ENCODE results near the gene DYNC1LI1.

DNA sequence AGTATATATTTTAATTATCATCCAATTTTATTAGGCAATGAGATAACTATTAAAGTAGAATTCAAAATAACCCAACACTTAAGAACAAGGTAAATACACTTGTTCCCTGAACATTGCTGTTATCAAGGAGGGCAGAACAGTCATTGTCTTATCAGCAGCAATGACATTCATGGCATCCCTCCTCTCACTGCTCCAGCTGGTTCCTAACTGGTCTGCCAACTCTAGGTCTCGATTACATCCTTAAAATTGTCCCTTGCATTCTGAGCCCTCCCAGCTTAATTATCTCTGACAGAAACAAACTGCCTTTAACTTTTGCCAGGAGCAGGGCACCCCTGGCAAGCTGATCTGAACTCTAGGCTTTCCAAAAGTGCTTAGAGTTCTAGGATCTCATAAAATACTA, 14.0 kb upstream of the DYNC1LI1 start:
- TF ChIP-seq YY1 (IDR thresholded peaks at IDR 0.05; ENCODE audit: low read depth) (no peak), POLR2AphosphoS5 (IDR thresholded peaks at IDR 0.05; ENCODE audit: low read depth, low read length) (no peak), CTCF (IDR thresholded peaks at IDR 0.05) (no peak), RXRA (IDR thresholded peaks at IDR 0.05; ENCODE audit: borderline replicate concordance, low read depth) (no peak), MEF2A (IDR thresholded peaks at IDR 0.05; ENCODE audit: borderline replicate concordance, low read depth) (no peak)

Data from SK-N-SH (cell line).